NCI-H2227 treated with DMSO at 0.1 percent for 48 hours (cell line): ENCODE data around the gene GSG1L.

Experiments used
- DNase-seq: peaks from one replicate; lab custom pipeline; 2025; lab: John Stamatoyannopoulos, UW

The GSG1L gene

DNA sequence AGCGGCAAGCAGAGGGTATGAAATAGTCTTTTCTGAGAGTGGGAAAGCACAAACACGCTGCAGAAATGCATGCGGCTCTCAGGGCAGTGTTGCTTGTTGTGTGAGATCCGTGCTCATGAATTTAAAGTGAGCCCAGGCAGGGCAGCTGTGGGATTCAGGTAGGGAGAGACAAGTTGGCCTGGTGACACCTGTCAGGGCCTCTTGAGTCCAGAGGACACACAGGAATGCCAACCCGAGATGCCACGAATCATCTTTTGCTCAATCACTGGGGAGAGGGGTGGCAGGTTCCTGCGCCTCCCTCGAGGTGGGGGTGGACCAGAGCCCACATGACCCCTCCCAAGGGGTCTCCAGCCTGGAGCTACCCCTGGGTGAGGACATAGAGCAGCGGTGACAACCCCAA, 211.9 kb downstream of the GSG1L start:
- no peak for DNase-seq

- DNase-seq: no peak
Measured at GRCh38 chr16:27849621-27850020, 213.9 kb downstream of the GSG1L start.

DNA sequence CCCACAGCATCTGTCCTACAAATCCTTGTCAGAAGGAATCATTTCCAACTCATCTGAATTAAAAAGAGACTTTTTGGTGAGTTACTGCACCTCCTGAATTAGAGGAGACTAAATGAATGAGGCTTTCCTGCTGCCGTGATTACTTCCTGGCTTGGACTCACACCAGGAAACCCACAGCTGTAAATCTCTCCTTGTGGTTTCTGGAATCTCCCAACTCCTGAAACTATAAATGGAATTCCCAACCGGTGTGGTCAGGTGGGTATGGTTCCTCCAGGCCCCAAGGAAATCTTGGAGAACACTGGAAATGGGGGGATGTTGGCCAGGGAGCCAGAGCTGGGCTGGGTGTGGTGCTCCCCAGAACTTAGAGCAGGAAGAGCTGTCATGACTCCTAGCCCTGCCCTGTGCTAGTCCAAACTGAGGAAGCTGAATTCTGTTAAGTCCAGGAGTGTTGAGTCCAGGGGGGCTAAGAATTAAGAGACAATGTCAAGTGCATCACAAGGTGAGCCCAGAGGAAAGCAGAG, 216.4 kb downstream of the GSG1L start:
- no peak for DNase-seq

GRCh38 chr16:27844826-27845225, 218.7 kb downstream of the GSG1L start:
- DNase-seq: no peak

GRCh38 chr16:27843800-27844199, 219.7 kb downstream of the GSG1L start:
- DNase-seq: no peak

- no peak for DNase-seq
Measured at GRCh38 chr16:27841911-27842310, 221.6 kb downstream of the GSG1L start.

- no peak for DNase-seq
Measured at GRCh38 chr16:27841061-27841801, 222.3 kb downstream of the GSG1L start.

GRCh38 chr16:27840311-27841060, 223.0 kb downstream of the GSG1L start:
- DNase-seq: no peak

DNA sequence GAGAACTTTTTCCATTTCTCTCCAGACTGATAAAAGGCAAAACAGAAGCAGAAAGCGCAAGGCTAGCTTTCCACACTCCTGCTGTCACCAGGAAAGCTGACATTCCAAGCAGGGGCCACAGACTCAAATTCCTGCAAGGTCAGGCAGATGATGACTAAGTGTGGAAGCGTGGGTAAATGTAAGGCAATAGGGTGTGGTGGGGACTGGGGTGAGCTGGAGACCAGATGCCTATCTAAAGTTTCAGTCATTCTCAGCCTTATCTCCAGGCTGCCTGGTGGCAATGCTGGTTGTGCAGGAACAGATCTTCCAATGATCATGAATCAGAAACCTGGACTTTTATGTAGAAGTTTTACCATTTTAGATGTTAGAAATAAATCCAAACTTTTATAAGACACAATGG, 224.1 kb downstream of the GSG1L start:
- no peak for DNase-seq

- DNase-seq: no peak
Measured at GRCh38 chr16:27838536-27839175, 224.9 kb downstream of the GSG1L start.

GRCh38 chr16:27829975-27830374, 233.5 kb downstream of the GSG1L start:
- no peak for DNase-seq

- DNase-seq: no peak
Measured at GRCh38 chr16:27828671-27829070, 234.8 kb downstream of the GSG1L start.

DNA sequence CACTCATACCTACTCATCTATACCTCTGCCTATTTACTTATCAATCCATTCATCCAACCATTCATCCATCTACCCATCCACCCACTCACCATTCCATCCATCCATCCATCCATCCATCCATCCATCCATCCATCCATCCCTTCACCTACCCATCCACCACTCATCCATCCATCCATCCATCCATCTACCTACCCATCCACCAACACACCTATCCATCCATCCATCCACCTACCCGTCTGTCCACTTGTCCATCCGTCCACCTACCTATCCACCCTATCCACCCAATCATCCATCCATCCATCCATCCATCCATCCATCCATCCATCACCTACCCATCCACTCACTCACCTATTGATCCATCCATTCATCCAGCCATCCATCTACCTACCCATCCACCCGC, 235.7 kb downstream of the GSG1L start:
- no peak for DNase-seq

DNA sequence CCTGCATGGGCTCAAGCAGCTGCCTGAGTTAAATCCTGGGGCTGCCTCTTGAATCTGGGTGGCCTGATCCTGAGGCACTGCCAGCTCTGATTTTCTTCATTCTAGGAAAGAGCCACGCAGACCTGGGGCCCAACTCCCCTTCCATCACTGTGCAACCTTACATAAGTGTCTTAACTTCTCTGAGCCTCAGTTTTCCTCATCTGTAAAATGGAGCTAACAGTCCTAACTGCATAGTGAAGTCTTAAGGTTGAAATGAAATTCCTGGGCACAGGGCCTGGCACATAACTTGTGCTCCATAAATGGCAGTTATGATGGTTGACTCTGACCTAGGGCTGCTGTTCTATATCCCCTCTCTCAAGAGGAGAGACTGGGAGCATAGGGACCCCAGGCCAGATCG, 236.6 kb downstream of the GSG1L start:
- DNase-seq: no peak

DNA sequence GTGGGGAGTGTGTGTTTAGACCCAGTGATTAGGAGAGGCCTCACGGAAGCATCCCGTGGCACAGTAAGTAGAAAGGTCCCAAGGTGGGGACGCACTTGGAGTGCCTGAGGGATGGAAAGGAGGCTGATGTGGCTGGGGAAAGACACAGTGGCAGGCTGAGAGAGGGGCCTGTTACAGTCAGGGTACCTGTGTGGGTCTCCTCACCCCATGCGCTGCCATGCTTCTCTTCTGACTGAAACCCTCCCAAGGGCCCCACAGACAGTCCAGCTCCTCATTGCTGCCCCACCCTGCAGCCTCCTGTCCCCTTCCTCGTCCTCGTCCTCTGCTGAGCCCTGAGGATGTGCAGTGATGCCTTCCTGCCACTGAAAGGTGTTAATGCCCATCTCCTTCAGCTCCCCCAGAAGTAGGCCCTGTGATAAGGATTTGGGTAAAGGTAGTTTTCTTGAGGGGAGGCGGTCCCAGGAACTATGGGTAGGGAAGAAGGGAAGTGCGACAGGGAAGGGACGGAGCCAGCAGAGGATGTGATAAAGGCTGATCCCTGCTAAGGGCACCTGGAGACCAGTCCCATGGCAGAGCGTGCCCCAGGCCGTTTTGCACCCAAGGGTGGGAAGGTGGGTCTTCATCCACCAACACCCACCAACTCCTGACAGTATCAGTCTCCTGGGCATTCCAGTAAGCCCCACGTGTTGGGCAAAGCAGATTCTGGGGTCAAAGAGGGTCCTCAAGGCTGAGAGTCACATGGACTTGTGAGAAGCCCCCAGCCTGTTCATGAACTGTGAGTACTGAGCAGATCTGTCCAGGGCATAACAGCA, 237.2 kb downstream of the GSG1L start:
- DNase-seq: no peak

DNA sequence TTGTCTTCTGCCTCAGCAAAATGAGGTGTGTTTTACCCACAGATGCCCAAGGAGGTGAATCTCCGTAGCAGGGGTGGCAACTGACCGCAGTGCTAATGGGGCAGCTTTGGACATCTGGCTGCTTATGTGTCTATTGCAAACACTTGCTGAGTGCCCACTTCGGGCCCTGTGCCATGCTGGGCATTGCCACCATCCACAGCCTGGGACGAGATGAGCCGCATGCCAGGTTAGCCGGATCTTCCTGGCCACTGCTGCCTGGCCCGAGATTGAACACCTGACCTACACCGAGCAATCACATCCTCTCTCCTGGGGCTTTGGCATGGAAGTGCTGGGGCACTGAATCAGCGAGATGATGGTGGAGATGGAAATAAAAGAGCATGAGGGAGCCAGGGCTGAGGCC, 238.7 kb downstream of the GSG1L start:
- no peak for DNase-seq

DNA sequence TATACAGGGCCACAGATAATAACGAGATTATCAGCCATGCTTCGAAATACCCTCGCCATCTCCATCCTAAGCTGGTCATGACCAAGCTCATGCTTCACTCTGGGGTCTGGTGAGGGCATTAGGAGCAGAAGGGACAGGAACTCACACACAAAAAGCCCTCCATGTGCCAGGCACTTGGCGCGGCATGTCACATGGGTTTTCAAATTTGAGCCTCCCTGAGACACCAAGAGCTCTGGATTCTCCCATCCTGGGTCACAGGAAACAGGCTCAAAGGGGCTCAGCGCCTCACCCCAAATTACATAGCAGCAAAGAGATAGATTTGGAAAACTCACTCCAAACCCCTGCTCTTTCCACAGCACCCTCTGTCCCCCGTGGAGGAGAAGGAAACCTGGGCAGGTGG, 239.5 kb downstream of the GSG1L start:
- no peak for DNase-seq

GRCh38 chr16:27823421-27823820, 240.1 kb downstream of the GSG1L start:
- no peak for DNase-seq

- no peak for DNase-seq
Measured at GRCh38 chr16:27822996-27823395, 240.5 kb downstream of the GSG1L start.

DNA sequence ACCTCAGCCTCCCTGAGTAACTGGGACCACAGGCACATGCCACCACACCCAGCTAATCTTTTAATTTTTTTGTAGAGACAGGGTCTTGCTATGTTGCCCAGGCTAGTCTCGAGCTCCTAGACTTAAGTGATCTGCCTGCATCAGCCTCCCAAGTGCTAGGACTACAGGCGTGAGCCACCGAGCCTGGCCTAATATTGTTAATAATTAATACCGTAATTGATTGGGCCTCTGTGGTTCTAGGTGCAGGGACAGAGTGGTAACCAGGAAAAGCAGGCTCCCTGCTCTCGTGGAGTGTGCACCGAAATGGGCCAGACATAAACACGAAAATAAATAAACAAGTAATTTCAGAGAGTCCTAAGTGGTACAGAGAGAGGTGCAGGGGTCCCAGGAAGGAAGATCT, 241.0 kb downstream of the GSG1L start:
- no peak for DNase-seq

- DNase-seq: no peak
Measured at GRCh38 chr16:27820646-27821345, 242.7 kb downstream of the GSG1L start.
